HepG2 (cell line): ENCODE measurements around the gene ZNF3. TPM values are rescaled to one million over a fixed set of nuclear protein-coding genes. Genes with fewer than 3 reads are reported as not detected.

Source experiments
- ATAC-seq: fragments of 200-7000 bp; cut with Tn5 transposase; 3 replicates; pipeline ENCODE4 v1.9.1; 2020; ENCODE audit warnings: mild to moderate bottlenecking, moderate library complexity
- BruUV-seq: library from RNA; stranded (reverse); fragments of 400-500 nt; replicated peaks from 2 replicates; lab custom pipeline; 2021; lab: Mats Ljungman, UMichigan
- CTCF ChIA-PET: fragments of 300-600 bp; formaldehyde crosslinking; extraction: SDS; loops from one replicate; lab custom pipeline; 2021; ENCODE audit warnings: low total read pairs, inconsistent platforms, low intra/inter-chr PET ratio; lab: Yijun Ruan, JAX
- POLR2A ChIA-PET: fragments of 350-600 bp; sonication (Branson Sonifier 250); formaldehyde crosslinking; loops from one replicate; lab custom pipeline; 2020; ENCODE audit warnings: antibody characterized with exemption, inconsistent platforms; lab: Yijun Ruan, JAX
- DNase-seq: peaks from one replicate; pipeline ENCODE4 v3.0.0-alpha.2; 2015; ENCODE audit warnings: low spot score
- FAIRE-seq: peaks from 3 replicates; lab custom pipeline; 2011; peaks lifted over from hg19 to GRCh38; lab: Jason Lieb, UNC
- H2AFZ ChIP-seq: one replicate; pipeline ENCODE4 v1.6.1; 2011; ENCODE audit warnings: low read length, inconsistent platforms
- H3K27ac ChIP-seq: fragments of 300-600 bp; 3 replicates; pipeline ENCODE4 v1.8.0; 2011; ENCODE audit warnings: mixed run types, mild to moderate bottlenecking, mixed read lengths, low read length, inconsistent platforms; ENCODE audit not compliant: insufficient read depth; ENCODE audit errors: extremely low read length
- H3K27me3 ChIP-seq, 2 experiments: fragments of 200-600 bp in 1 of 2; 2 replicates in 1 of 2; 3 replicates in 1 of 2; pipeline versions ENCODE4 v1.6.0 to v1.8.0; 2011; ENCODE audit warnings: low read length in 2 of 2, mild to moderate bottlenecking in 2 of 2, moderate library complexity in 2 of 2, inconsistent platforms in 1 of 2; ENCODE audit not compliant: insufficient read depth in 2 of 2, control insufficient read depth in 1 of 2
- H3K36me3 ChIP-seq, 2 experiments: fragments of 200-600 bp in 1 of 2; replicated peaks in 1 of 2; 2 replicates in 1 of 2; 3 replicates in 1 of 2; pipeline versions ENCODE4 v1.5.1 to v1.8.0; 2011; ENCODE audit warnings: low read length in 2 of 2, inconsistent platforms in 1 of 2; ENCODE audit not compliant: insufficient read depth in 2 of 2, control insufficient read depth in 1 of 2
- H3K4me1 ChIP-seq: 2 replicates; pipeline ENCODE4 v1.5.1; 2012; ENCODE audit warnings: low read length, inconsistent platforms; ENCODE audit not compliant: insufficient read depth
- H3K4me2 ChIP-seq: 2 replicates; pipeline ENCODE4 v1.6.0; 2011; ENCODE audit warnings: low read depth, low read length, inconsistent platforms
- H3K4me3 ChIP-seq, 3 experiments: fragments of 200-600 bp in 1 of 3; sonication (generic), shearing (Covaris generic) in 1 of 3; replicated peaks in 1 of 3; 2 replicates each; pipeline ENCODE4 v1.5.1; 2011 to 2016; ENCODE audit warnings: low read length in 3 of 3, inconsistent platforms in 2 of 3, low read depth in 2 of 3, mild to moderate bottlenecking in 2 of 3, control low read depth in 1 of 3, mixed read lengths in 1 of 3; ENCODE audit not compliant: insufficient read depth in 1 of 3
- H3K79me2 ChIP-seq: one replicate; pipeline ENCODE4 v1.6.1; 2011; ENCODE audit warnings: low read length, inconsistent platforms; ENCODE audit not compliant: insufficient read depth
- H3K9ac ChIP-seq: 2 replicates; pipeline ENCODE4 v1.6.0; 2011; ENCODE audit warnings: mild to moderate bottlenecking, low read depth, low read length, inconsistent platforms; ENCODE audit not compliant: insufficient read depth
- H3K9me3 ChIP-seq: 2 replicates; pipeline ENCODE4 v1.5.1; 2012; ENCODE audit warnings: mild to moderate bottlenecking, low read length
- H4K20me1 ChIP-seq: 2 replicates; pipeline ENCODE4 v1.6.0; 2011; ENCODE audit warnings: inconsistent platforms, mild to moderate bottlenecking, low read length, moderate library complexity; ENCODE audit not compliant: insufficient read depth
- EZH2 ChIP-seq: conservative IDR thresholded peaks from 2 replicates; pipeline ENCODE4 v1.6.1; 2012; ENCODE audit warnings: mild to moderate bottlenecking, low read depth, low read length, moderate library complexity
- JARID2 ChIP-seq: sonication (generic); formaldehyde crosslinking; IDR thresholded peaks from 2 replicates; pipeline ENCODE4 v1.8.1; 2023; ENCODE audit warnings: missing genetic modification reagents, inconsistent platforms; ENCODE audit not compliant: insufficient replicate concordance
- NFIB ChIP-seq: sonication (generic); formaldehyde crosslinking; IDR thresholded peaks from 2 replicates; pipeline ENCODE4 v1.9.0; 2021; ENCODE audit warnings: missing genetic modification reagents, mild to moderate bottlenecking, borderline replicate concordance
- POLR2AphosphoS5 ChIP-seq: IDR thresholded peaks from 2 replicates; pipeline ENCODE4 v1.6.1; 2012; ENCODE audit warnings: low read depth, low read length
- RAD51 ChIP-seq: fragments of 450-650 bp; IDR thresholded peaks from 2 replicates; pipeline ENCODE4 v1.6.1; 2016; ENCODE audit warnings: borderline replicate concordance
- RXRA ChIP-seq: sonication (generic); formaldehyde crosslinking; IDR thresholded peaks from 2 replicates; pipeline ENCODE4 v1.5.1; 2020; ENCODE audit warnings: missing genetic modification reagents
- TCF12 ChIP-seq, 2 experiments: fragments of 450-650 bp in 1 of 2; sonication (generic) in 1 of 2; formaldehyde crosslinking in 1 of 2; IDR thresholded peaks; 2 replicates each; pipeline versions ENCODE4 v1.6.1 to v1.8.0; 2017 to 2022; ENCODE audit warnings: antibody characterized with exemption in 1 of 2, mild to moderate bottlenecking in 1 of 2, missing genetic modification reagents in 1 of 2, moderate library complexity in 1 of 2
- YEATS4 ChIP-seq: sonication (generic); formaldehyde crosslinking; IDR thresholded peaks from 2 replicates; pipeline ENCODE4 v1.4.0; 2020; ENCODE audit warnings: missing genetic modification reagents, borderline replicate concordance
- ZBTB3 ChIP-seq: sonication (generic); formaldehyde crosslinking; IDR thresholded peaks from 2 replicates; pipeline ENCODE4 v1.4.0; 2020; ENCODE audit warnings: low read depth, mild to moderate bottlenecking, moderate library complexity, missing genetic modification reagents, borderline replicate concordance
- ZNF24 ChIP-seq: fragments of 450-650 bp; IDR thresholded peaks from 2 replicates; pipeline ENCODE4 v1.6.1; 2017; ENCODE audit warnings: antibody characterized with exemption, mild to moderate bottlenecking
- ZNF326 ChIP-seq: sonication (generic); formaldehyde crosslinking; IDR thresholded peaks from 2 replicates; pipeline ENCODE4 v1.4.0; 2020; ENCODE audit warnings: missing genetic modification reagents, borderline replicate concordance
- ZSCAN29 ChIP-seq: sonication (generic); formaldehyde crosslinking; conservative IDR thresholded peaks from 2 replicates; pipeline ENCODE4 v1.4.0; 2020; ENCODE audit warnings: mild to moderate bottlenecking, missing genetic modification reagents
- ZZZ3 ChIP-seq: sonication (generic); formaldehyde crosslinking; IDR thresholded peaks from 2 replicates; pipeline ENCODE4 v1.4.0; 2020; ENCODE audit warnings: missing genetic modification reagents, mild to moderate bottlenecking, borderline replicate concordance
- WGBS: methylation state at CpG from one replicate; pipeline ENCODE4 v1.1.6; 2017; ENCODE audit warnings: low lambda C conversion rate; 5-methylcytosine and 5-hydroxymethylcytosine counted together
- in situ Hi-C: cut with HindIII; loops from 2 replicates; pipeline ENCODE4 v1.10.0; 2017; ENCODE audit warnings: low pct_unique_long_range_greater_than_20kb; ENCODE audit not compliant: extremely low pct_ligation_motif_present
- intact Hi-C: fragments of 100-400 bp; cut with micrococcal nuclease; formaldehyde crosslinking; loops from one replicate; pipeline ENCODE4 v1.10.0; 2022; ENCODE audit not compliant: unreplicated experiment
- polyA plus RNA-seq, 8 experiments: library from polyadenylated mRNA; depleted of rRNA in 3 of 8; stranded (reverse) in 7 of 8; unstranded in 1 of 8; fragments of >200 nt; fragmentation: Illumina TruSeq in 4 of 8; extraction: Trizol in 4 of 8; gene quantifications; 2 replicates each; pipeline versions ENCODE4 v1.2.1 to v1.2.3, GENCODE V29; 2011 to 2016; ENCODE audit warnings: low read depth in 4 of 8, missing spikeins in 1 of 8, mixed read lengths in 1 of 8; ENCODE audit not compliant: insufficient read depth in 1 of 8
- total RNA-seq, 5 experiments: library from RNA; depleted of rRNA; stranded (reverse); fragments of >200 nt; fragmentation: Illumina TruSeq; extraction: Trizol; gene quantifications; 2 replicates each; pipeline ENCODE4 v1.2.3, GENCODE V29; 2016; ENCODE audit warnings: low read depth in 1 of 5
- TF ChIP-seq, protein P1 (sequence below): sonication (generic); formaldehyde crosslinking; IDR thresholded peaks from 2 replicates; pipeline ENCODE4 v1.4.0; 2020; ENCODE audit warnings: missing genetic modification reagents
- TF ChIP-seq, protein P2 (sequence below): sonication (generic); formaldehyde crosslinking; IDR thresholded peaks from 2 replicates; pipeline ENCODE4 v1.5.0; 2020; ENCODE audit warnings: missing genetic modification reagents
- TF ChIP-seq, protein P3 (sequence below): sonication (generic); formaldehyde crosslinking; IDR thresholded peaks from 2 replicates; pipeline ENCODE4 v1.4.0; 2020; ENCODE audit warnings: mild to moderate bottlenecking, missing genetic modification reagents
- TF ChIP-seq, protein P4 (sequence below): IDR thresholded peaks from 2 replicates; pipeline ENCODE4 v1.4.0; 2020; ENCODE audit warnings: mild to moderate bottlenecking, missing genetic modification reagents

The ZNF3 gene
- total and polyA plus RNA-seq, 2 of the 13 experiments (the other 11 are each of a cell fraction or from before 2014, with no cell fraction given) = 33.7 to 56.9 TPM

DNA sequence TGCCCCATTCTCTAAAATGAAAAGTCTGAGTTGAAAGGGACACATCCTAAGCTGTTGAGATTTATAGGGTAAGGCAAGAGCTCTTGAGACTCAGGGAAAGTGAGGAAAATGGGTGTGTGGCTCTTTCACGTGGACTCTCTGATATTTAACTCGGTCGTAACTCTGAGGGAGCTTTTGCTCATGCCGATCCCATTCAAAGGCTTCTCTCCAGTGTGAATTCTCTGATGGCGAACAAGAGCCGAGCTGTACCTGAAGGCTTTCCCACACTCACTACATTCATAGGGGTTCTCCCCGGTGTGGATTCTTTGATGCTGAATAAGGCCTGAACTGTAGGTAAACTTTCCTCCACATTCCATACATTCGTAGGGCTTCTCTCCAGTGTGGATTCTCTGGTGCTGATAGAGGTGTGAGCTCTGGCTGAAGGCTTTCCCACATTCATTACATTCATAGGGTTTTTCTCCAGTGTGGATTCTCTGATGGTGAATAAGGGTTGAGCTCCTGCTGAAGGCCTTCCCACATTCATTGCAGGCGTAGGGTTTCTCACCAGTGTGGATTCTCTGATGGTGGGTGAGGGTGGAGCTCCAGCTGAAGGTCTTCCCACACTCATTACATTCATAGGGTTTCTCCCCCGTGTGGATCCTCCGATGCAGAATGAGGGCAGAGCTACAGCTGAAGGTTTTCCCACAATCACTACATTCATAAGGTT is 10.4 kb downstream of the ZNF3 start:
- peaks cover 1% of the 10 kb centered on the region; the same call in 1 of the 2 replicates for H4K20me1 ChIP-seq
- WGBS = 94% methylated on average over 11 of the region's 11 CpGs
- no peak overlapping the region for H2AFZ ChIP-seq
- DNase-seq (no peak), ATAC-seq (no peak), FAIRE-seq (no peak)
- no peak overlapping the region for H3K4me2 ChIP-seq
- H3K4me1 ChIP-seq = peaks cover under 1% of the 10 kb centered on the region; the same call in 1 of the 2 replicates
- H3K27ac ChIP-seq = no peak overlapping the region
- peaks cover 29 to 70% of the 10 kb centered on the region in 2 experiments for H3K36me3 ChIP-seq
- CTCF ChIA-PET = no interaction called here
- H3K79me2 ChIP-seq = peaks cover 12% of the 10 kb centered on the region
- H3K9me3 ChIP-seq = no peaks in the 10 kb centered on the region
- POLR2A ChIA-PET = interaction anchor here (0.7 to 0.9 kb wide), 3 partner anchors 9 to 91 kb away, joined by 3 read pairs; no protein-coding TSS in a partner anchor
- no peak overlapping the region for H3K4me3 ChIP-seq
- BruUV-seq = no TSS peak
- no peak overlapping the region for H3K9ac ChIP-seq
- H3K27me3 ChIP-seq = no peaks in the 10 kb centered on the region
- in situ Hi-C loops = no loop called here
- intact Hi-C loops = no loop called here
- TF ChIP-seq, protein P1, sequence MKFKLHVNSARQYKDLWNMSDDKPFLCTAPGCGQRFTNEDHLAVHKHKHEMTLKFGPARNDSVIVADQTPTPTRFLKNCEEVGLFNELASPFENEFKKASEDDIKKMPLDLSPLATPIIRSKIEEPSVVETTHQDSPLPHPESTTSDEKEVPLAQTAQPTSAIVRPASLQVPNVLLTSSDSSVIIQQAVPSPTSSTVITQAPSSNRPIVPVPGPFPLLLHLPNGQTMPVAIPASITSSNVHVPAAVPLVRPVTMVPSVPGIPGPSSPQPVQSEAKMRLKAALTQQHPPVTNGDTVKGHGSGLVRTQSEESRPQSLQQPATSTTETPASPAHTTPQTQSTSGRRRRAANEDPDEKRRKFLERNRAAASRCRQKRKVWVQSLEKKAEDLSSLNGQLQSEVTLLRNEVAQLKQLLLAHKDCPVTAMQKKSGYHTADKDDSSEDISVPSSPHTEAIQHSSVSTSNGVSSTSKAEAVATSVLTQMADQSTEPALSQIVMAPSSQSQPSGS = no peak
- no peak for TF ChIP-seq JARID2 (CRISPR knock-in tag)
- TF ChIP-seq EZH2 = no peak
- TF ChIP-seq ZBTB3 (CRISPR knock-in tag) = no peak
- TF ChIP-seq YEATS4 (CRISPR knock-in tag) = no peak
- TF ChIP-seq TCF12 (IDR thresholded peaks at IDR 0.05) = no peak
- TF ChIP-seq TCF12 (CRISPR knock-in tag; IDR thresholded peaks at IDR 0.05) = no peak
- no peak for TF ChIP-seq RXRA (CRISPR knock-in tag)
- TF ChIP-seq, protein P2, sequence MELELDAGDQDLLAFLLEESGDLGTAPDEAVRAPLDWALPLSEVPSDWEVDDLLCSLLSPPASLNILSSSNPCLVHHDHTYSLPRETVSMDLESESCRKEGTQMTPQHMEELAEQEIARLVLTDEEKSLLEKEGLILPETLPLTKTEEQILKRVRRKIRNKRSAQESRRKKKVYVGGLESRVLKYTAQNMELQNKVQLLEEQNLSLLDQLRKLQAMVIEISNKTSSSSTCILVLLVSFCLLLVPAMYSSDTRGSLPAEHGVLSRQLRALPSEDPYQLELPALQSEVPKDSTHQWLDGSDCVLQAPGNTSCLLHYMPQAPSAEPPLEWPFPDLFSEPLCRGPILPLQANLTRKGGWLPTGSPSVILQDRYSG = no peak
- TF ChIP-seq ZNF24 = no peak
- TF ChIP-seq POLR2AphosphoS5 = 0 out of 2 replicates have a peak, but pooled peaks have one; percentile 20
- no peak for TF ChIP-seq RAD51
- TF ChIP-seq ZSCAN29 (CRISPR knock-in tag) = no peak
- TF ChIP-seq ZZZ3 (CRISPR knock-in tag) = no peak
- TF ChIP-seq, protein P3, sequence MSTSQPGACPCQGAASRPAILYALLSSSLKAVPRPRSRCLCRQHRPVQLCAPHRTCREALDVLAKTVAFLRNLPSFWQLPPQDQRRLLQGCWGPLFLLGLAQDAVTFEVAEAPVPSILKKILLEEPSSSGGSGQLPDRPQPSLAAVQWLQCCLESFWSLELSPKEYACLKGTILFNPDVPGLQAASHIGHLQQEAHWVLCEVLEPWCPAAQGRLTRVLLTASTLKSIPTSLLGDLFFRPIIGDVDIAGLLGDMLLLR = no peak
- TF ChIP-seq, protein P4, sequence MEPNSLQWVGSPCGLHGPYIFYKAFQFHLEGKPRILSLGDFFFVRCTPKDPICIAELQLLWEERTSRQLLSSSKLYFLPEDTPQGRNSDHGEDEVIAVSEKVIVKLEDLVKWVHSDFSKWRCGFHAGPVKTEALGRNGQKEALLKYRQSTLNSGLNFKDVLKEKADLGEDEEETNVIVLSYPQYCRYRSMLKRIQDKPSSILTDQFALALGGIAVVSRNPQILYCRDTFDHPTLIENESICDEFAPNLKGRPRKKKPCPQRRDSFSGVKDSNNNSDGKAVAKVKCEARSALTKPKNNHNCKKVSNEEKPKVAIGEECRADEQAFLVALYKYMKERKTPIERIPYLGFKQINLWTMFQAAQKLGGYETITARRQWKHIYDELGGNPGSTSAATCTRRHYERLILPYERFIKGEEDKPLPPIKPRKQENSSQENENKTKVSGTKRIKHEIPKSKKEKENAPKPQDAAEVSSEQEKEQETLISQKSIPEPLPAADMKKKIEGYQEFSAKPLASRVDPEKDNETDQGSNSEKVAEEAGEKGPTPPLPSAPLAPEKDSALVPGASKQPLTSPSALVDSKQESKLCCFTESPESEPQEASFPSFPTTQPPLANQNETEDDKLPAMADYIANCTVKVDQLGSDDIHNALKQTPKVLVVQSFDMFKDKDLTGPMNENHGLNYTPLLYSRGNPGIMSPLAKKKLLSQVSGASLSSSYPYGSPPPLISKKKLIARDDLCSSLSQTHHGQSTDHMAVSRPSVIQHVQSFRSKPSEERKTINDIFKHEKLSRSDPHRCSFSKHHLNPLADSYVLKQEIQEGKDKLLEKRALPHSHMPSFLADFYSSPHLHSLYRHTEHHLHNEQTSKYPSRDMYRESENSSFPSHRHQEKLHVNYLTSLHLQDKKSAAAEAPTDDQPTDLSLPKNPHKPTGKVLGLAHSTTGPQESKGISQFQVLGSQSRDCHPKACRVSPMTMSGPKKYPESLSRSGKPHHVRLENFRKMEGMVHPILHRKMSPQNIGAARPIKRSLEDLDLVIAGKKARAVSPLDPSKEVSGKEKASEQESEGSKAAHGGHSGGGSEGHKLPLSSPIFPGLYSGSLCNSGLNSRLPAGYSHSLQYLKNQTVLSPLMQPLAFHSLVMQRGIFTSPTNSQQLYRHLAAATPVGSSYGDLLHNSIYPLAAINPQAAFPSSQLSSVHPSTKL (CRISPR knock-in tag) = no peak
- TF ChIP-seq NFIB (CRISPR knock-in tag) = no peak
- no peak for TF ChIP-seq ZNF326 (CRISPR knock-in tag)
